Suprapubic skin (tissue), 4 donors: ENCODE measurements around the gene SRBD1.

Experiments
- CTCF ChIP-seq, 2 donors: fragments of 200-600 bp in 1 of 2; fragments of 450-650 bp in 1 of 2; sonication (generic) in 1 of 2; IDR thresholded peaks; one replicate each; pipeline ENCODE4 v1.5.1; 2016 to 2019; ENCODE audit warnings: antibody characterized with exemption in 2 of 2, mild to moderate bottlenecking in 1 of 2, moderate library complexity in 1 of 2
- EP300 ChIP-seq: sonication (generic); formaldehyde crosslinking; IDR thresholded peaks from one replicate; pipeline ENCODE4 v1.6.1; 2017; ENCODE audit warnings: antibody characterized with exemption
- POLR2A ChIP-seq, 2 donors: fragments of 450-650 bp; IDR thresholded peaks; one replicate each; pipeline ENCODE4 v1.6.1; 2017; ENCODE audit warnings: antibody characterized with exemption in 2 of 2, mild to moderate bottlenecking in 2 of 2, moderate library complexity in 2 of 2
- POLR2AphosphoS5 ChIP-seq, 3 donors: sonication (generic); formaldehyde crosslinking; IDR thresholded peaks; one replicate each; pipeline ENCODE4 v1.6.1; 2017; ENCODE audit warnings: antibody characterized with exemption in 3 of 3

GRCh38 chr2:45627911-45628310 lies 16.8 kb upstream of the SRBD1 start:
- TF ChIP-seq POLR2A (IDR thresholded peaks at IDR 0.05) (no peak), EP300 (no peak), CTCF (IDR thresholded peaks at IDR 0.05) (no peak), POLR2AphosphoS5 (IDR thresholded peaks at IDR 0.05) (no peak)
